Measurements from ENCODE around the gene AK1.

DNA sequence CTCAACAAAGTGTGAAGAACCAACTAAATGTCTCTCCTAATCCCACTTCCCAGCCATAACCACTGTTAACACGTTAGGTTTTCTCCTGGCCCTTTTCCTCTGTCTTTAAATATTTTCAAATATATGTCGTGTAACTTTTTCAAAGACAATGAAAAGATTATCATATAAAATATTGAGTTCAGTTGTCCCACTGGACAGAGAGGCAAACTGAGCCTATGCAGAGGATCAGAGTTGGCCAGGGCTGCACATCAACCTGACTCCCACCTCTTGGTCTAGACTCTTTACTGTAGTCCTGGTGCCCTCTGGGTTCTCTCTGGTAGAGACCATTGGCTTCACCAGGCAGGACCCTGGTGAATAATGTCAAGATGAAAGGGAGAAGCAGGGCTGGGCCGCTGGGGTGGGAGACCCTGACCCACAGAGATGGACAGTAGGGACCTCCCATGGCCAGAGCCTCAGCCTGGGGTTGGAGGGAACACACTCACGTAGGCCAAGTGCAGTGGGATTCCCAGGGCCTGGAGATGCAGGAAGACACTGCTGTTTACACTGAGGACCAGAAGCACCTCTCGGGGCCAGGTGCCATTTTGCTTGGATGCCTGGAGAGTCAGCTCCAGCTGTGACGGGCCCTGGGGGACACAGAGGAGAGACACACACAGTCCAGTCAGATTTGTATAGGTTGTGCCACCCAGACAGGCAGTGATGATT, 48.1 kb downstream of the AK1 start:
- TF ChIP-seq CTCF (conservative IDR thresholded peaks at IDR 0.05; ENCODE audit: low read length): no peak
- no peak for TF ChIP-seq EZH2phosphoT487 (IDR thresholded peaks at IDR 0.05; ENCODE audit: borderline replicate concordance)

Measured in Loucy (cell line).